HG02571 (cell line): Measurements from ENCODE around the gene HDAC9.
"Not testable (repeated sequence)": the region's sequence is repeated elsewhere in the genome, so short reads cannot be mapped to it uniquely, and the experiment has no call there.

Experiments
- ATAC-seq: cut with Tn5 transposase; IDR thresholded peaks from one replicate; pipeline ENCODE4 v1.9.1; 2021; ENCODE audit warnings: mild to moderate bottlenecking, moderate library complexity; ENCODE audit not compliant: unreplicated experiment

The HDAC9 gene

DNA sequence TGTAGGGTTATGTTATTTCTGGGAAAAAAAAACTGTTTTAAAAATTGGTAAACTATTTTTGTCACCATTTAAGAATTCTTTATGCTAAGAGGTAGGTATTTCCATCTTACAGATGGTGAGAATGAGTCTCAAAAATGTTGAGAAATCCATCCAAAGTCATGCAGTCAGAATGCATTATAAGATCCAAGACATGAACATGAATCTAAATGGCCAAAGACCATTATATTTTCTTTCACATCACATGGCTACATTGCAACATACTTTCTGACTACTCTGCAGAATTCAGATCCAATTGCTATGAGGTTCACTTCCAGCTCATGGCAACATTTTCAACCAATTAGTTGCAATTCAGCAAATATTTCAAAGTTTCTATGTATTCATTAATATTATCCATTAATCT is 440.7 kb downstream of the HDAC9 start:
- ATAC-seq: no peak

- no peak for ATAC-seq
Measured at GRCh38 chr7:18939771-18940592, 444.4 kb downstream of the HDAC9 start.

GRCh38 chr7:18940593-18941134 is 445.1 kb downstream of the HDAC9 start:
- ATAC-seq: no peak

DNA sequence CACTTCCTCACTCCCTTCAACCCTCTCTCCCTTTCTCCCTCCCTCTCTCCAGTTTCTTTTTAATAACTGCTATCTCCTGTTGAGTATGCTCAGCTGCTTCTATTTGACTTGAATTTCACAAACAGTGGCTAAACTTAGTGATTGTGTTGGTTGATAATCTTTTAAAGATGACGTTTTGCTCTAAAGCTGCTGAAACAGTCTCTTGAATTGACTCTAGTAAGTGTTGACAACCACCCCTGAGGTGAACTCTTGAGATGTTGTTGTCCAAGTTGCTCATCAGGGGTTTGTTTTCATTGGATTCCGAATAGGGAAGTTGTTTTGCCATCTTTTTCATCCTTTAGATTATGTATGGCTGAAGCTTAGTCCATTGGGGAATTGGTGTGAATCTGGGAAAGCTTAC is 445.7 kb downstream of the HDAC9 start:
- no peak for ATAC-seq

- ATAC-seq: no peak
Measured at GRCh38 chr7:18948521-18948920, 453.0 kb downstream of the HDAC9 start.

DNA sequence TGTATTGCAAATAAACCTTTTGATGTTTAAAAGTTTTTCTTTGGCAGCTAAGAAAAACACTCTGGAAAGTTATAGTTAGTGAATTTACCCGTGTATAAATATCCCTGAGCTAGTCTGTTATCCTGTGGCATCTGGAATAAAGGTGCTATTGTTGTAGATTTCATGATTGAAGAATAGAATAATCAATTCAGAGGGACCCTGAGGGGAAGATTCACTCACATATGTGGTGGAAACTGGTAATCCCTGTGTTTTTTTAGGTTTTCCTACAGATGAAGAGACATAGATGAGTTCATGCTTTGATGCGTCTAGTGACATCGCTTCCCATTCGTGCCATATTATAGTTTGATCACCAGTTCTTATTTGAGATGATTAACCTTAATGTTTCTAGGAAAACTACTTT is 457.3 kb downstream of the HDAC9 start:
- ATAC-seq: no peak

GRCh38 chr7:18958627-18959026 is 463.1 kb downstream of the HDAC9 start:
- no peak for ATAC-seq

- ATAC-seq: no peak
Measured at GRCh38 chr7:18960725-18961124, 465.2 kb downstream of the HDAC9 start.

DNA sequence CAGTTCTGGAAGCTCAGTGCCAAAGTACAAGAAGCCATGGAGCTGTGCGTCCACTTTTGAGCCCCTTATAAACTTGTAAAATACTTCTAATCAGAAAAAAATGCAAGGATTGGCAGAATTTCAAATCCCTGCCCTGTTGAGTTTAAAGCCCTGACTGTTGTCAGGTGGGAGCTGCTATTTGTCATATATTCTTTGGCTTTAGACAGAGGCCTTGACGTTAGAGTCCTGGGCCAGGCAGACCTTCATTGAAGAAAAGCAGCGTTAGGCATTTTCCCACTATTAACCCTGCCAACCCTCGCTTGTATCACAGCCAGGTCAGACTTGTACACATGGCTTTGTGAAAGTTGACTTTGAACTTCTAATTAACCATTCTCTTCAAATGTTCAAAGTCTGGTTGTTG is 466.5 kb downstream of the HDAC9 start:
- no peak for ATAC-seq

- no peak for ATAC-seq
Measured at GRCh38 chr7:18965657-18966056, 470.1 kb downstream of the HDAC9 start.

- not testable (repeated sequence) for ATAC-seq
Measured at GRCh38 chr7:18967755-18968154, 472.2 kb downstream of the HDAC9 start.

DNA sequence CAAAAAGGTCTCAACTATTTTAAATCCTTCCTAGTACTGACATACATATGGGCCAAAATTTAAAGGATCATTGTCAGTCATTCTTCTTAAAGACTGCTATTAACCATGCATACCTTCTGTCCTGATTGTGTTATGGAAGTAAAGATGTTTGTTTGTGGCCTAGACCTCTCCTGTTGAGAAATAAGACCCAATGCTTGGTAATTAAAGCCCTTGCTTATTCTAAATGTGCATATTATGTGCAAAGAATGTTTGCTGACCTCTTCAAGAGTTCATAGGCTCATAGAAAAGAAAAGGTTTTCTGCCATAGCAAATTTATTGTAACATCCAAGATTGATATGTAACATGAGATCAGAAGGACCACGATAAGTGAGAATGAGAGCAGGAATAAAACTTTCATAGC is 476.3 kb downstream of the HDAC9 start:
- no peak for ATAC-seq

DNA sequence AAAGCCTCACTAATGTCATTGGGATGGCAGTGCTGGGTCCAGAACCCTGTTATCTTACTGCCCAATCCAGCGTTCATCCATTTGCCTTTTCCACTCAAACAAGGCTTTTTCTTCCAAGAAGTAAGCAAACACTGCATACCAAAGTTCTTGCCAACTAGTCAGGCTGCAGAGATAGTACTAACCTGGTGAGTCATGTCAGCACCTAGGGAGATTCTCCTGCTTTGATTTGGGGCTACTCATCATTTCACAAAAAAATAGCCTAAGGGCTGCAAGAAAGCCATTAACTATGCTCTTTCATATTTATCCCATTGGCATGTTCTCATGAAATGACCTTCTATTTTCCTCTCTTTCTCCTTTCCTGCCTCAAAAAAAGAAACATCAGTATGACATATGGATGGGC is 479.3 kb downstream of the HDAC9 start:
- ATAC-seq: no peak

DNA sequence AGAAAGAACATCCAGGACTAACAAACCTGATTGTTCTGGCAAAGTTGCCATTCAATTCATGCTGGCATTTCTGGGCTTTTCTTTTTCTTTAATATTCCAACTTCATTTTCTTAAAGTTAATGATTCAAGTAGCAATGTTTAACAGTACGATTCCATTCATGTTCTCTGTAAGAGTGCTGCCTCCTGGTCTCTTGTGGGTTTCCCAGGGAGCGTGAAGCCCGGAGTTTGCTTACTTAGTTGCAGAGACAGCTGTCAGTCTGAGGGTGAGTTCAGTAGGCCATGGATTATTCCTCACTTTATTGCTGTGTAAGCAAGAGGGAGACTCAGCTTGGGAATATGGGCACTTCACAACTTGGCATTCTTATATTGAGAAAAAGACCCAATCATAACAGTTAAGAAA is 479.7 kb downstream of the HDAC9 start:
- no peak for ATAC-seq

DNA sequence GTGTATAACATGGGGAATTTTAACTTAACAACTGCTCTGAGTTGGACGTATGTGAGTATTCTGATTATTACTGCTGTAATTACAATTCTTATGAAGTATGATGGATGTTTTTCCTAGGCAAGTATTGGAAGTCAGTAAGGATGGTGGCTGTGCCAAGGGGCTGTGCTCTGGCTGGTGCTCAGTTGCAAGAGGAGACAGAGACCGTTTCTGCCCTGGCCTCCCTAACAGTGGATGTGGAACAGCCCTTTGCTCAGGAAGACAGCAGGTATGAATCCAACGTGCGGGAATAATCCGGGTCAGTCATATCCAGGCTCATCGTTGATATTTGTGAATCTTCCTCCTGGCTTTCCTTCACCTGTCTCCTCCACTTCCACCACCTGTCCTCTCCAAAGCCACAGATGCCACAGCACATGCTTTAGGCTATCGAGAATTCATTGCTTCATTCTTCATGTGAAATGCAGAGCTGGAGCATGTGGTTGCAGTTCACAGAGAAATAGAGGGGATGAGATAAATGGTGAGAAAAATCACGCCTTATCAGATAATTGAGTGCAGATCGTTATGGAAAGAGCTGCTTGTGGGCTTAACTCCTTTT is 480.2 kb downstream of the HDAC9 start:
- no peak for ATAC-seq

DNA sequence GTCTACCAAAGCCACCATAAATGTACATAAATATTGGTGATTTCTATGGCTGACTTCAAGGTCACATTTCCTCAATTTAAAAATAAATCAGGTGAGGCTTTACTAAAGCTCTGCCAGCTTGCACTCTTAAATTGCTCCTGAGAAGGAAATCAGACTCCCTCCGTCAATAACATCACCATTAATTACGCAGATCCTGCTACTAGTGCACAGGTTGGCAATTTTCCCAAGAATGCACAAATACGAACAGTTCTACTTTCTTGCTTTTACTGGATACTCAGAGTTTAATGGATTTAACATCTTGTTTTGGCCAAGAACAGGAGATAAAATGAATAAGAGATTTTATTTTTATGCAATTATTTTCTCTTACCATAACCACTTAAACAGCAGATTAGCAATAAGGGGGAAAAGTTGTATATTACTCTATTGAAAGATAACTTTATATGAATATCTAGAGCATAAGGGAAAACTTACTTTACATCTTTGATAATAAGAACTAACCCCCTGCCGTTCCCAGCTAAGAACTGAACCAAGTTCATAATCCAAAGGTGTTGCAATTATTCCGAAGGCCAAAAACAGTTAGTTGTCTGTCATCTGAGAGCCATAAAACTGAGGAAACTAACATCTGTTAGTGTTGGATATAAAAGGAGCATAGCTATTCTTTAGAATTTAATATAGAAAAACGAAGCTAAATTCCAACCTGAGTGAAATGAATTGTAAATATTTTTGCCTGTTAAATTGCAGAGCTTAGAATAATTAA is 481.3 kb downstream of the HDAC9 start:
- ATAC-seq: no peak

- ATAC-seq: no peak
Measured at GRCh38 chr7:18978108-18978495, 482.6 kb downstream of the HDAC9 start.

- not testable (repeated sequence) for ATAC-seq
Measured at GRCh38 chr7:18990700-18991099, 495.2 kb downstream of the HDAC9 start.

DNA sequence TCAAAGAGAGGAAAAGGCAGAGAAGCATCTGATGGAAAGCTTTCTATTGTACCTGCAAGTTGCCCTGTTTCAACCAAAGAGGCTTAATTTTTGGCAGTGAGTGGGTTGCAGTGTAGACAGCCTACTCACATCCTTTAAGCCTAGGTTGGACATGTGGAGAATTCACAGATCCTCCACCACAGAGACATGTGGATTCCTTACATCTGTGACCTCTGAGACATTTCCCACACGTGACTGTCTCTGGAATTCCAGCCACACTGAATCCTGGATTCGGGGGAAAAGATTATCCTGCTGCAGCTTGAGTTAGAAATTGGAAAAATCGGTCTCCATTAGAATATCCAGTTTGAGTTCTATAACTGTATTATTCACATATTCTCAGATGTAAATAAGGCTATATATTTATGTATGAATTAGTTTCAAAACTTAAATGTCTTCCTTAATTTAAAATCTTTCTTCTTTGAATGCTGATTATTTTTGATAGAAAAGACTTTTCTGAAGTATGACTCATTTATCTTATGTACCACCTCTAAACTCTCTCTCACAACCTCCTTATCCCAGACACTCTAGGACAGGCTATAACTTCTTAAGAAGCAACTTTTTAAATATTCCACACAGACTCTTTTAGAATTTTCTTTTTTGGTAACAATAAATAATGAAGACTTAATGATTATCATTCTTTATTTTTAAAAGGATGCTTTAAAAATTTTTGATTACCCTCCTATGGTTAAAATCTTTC is 498.6 kb downstream of the HDAC9 start:
- no peak for ATAC-seq

- no peak for ATAC-seq
Measured at GRCh38 chr7:18995270-18995671, 499.7 kb downstream of the HDAC9 start.

DNA sequence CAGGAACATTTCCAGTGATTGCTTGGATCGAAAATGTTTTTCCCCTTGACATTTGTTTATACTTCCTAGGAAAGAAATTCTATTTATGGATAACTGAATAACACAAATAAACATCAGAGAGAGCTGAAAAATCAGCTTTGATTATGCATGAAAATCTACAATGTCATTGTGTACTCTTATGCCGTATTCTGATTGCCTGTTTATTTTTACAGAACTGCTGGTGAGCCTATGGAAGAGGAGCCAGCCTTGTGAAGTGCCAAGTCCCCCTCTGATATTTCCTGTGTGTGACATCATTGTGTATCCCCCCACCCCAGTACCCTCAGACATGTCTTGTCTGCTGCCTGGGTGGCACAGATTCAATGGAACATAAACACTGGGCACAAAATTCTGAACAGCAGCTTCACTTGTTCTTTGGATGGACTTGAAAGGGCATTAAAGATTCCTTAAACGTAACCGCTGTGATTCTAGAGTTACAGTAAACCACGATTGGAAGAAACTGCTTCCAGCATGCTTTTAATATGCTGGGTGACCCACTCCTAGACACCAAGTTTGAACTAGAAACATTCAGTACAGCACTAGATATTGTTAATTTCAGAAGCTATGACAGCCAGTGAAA is 500.4 kb downstream of the HDAC9 start:
- no peak for ATAC-seq
